Subcutaneous abdominal adipose tissue (tissue), 5 donors: Measurements from ENCODE around the gene TMEM131.
"Not testable (repeated sequence)": the region's sequence is repeated elsewhere in the genome, so short reads cannot be mapped to it uniquely, and the experiment has no call there.

Experiments used
- H3K27ac ChIP-seq: one replicate; pipeline ENCODE4 v1.7.0; 2013; ENCODE audit warnings: low read depth, mild to moderate bottlenecking, inconsistent platforms, low read length, moderate library complexity
- H3K27me3 ChIP-seq, 5 donors: one replicate each; pipeline ENCODE4 v1.7.0; 2013; ENCODE audit warnings: low read length in 5 of 5, inconsistent platforms in 1 of 5; ENCODE audit not compliant: control insufficient read depth in 5 of 5, insufficient read depth in 4 of 5
- H3K36me3 ChIP-seq, 5 donors: one replicate each; pipeline ENCODE4 v1.7.0; 2013; ENCODE audit warnings: low read length in 5 of 5; ENCODE audit not compliant: control insufficient read depth in 5 of 5, insufficient read depth in 5 of 5
- H3K4me1 ChIP-seq, 5 donors: one replicate each; pipeline ENCODE4 v1.7.0; 2013; ENCODE audit warnings: low read length in 5 of 5, mild to moderate bottlenecking in 3 of 5, moderate library complexity in 1 of 5; ENCODE audit not compliant: control insufficient read depth in 5 of 5, insufficient read depth in 5 of 5
- H3K4me3 ChIP-seq, 5 donors: one replicate each; pipeline ENCODE4 v1.7.0; 2013; ENCODE audit warnings: low read length in 5 of 5, low read depth in 1 of 5
- H3K9ac ChIP-seq, 5 donors: one replicate each; pipeline ENCODE4 v1.7.0; 2013; ENCODE audit warnings: low read length in 5 of 5, mild to moderate bottlenecking in 4 of 5, moderate library complexity in 3 of 5
- H3K9me3 ChIP-seq, 5 donors: one replicate each; pipeline ENCODE4 v1.7.0; 2013; ENCODE audit warnings: low read length in 5 of 5; ENCODE audit not compliant: control insufficient read depth in 5 of 5
- donor health status: healthy.
- donor health status: healthy.
- donor health status: healthy.
- donor health status: healthy.
- donor health status: healthy.

Gene TMEM131

GRCh38 chr2:97995734-97996624, at the start of gene TMEM131:
Gene TMEM131 (minus strand): TSS chr2:97995948. CDS start chr2:97995662, 286 bp downstream.
- Histone ChIP-seq H3K4me3 (peak within 1 kb of the TSS; percentile 66 to 93 (median 90)), H3K9me3 (no peaks in the 10 kb centered on the region), H3K27me3 (no peaks in the 10 kb centered on the region), H3K9ac (peak within 1 kb of the TSS; percentile 84 to 97 (median 91)), H3K36me3 (no peaks in the 10 kb centered on the region), H3K27ac (peak within 1 kb of the TSS; percentile 93), H3K4me1 (peaks cover 2 to 36% (median 35%) of the 10 kb centered on the region in 5 donors)

DNA sequence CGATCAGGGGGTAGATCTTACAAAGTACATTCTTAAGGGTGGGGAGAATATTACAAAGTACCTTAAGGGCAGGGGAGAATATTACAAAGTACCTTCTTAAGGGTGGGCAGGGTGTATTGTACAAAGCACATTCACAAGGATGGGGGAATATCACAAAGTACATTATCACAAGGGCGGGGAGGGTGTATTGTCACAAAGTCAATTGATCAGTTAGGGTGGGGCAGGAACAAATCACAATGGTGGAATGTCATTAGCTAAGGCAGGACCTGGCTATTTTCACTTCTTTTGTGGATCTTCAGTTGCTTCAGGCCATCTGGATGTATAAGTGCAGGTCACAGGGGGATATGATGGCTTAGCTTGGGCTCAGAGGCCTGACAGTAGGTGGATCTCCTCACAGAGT, 49.0 kb upstream of the TMEM131 start:
- H3K4me1 ChIP-seq, H3K27me3 ChIP-seq, H3K4me3 ChIP-seq, H3K27ac ChIP-seq, H3K9ac ChIP-seq, H3K36me3 ChIP-seq: not testable (repeated sequence)
- H3K9me3 ChIP-seq, result peaks cover 0 to 16% (median 4%) of the 10 kb centered on the region in 5 donors

DNA sequence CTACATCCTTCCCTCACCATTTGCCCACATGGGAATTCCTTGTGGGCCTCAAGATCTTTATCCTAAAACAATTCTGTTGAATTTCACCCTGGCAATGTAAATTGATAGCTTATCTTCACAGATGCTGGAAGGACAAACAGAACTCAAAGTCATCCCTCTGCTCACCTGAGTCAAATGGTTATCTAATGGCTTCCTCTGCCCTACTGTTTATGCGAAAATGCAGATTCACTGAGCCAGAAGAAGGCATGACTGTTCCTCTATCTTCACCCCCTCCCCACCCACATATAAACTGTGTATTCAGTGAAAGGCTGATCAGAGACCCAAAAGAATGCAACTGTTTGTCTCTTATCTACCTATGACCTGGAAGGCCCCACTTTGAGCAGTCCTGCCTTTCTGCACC, 47.4 kb upstream of the TMEM131 start:
- Histone ChIP-seq H3K4me1 (no peaks in the 10 kb centered on the region), H3K36me3 (no peaks in the 10 kb centered on the region), H3K4me3 (no peak overlapping the region), H3K9me3 (peaks cover 0 to 16% (median 4%) of the 10 kb centered on the region in 5 donors), H3K27me3 (peaks cover 0 to 2% (median 0%) of the 10 kb centered on the region in 5 donors), H3K9ac (no peak overlapping the region), H3K27ac (no peak overlapping the region)

DNA sequence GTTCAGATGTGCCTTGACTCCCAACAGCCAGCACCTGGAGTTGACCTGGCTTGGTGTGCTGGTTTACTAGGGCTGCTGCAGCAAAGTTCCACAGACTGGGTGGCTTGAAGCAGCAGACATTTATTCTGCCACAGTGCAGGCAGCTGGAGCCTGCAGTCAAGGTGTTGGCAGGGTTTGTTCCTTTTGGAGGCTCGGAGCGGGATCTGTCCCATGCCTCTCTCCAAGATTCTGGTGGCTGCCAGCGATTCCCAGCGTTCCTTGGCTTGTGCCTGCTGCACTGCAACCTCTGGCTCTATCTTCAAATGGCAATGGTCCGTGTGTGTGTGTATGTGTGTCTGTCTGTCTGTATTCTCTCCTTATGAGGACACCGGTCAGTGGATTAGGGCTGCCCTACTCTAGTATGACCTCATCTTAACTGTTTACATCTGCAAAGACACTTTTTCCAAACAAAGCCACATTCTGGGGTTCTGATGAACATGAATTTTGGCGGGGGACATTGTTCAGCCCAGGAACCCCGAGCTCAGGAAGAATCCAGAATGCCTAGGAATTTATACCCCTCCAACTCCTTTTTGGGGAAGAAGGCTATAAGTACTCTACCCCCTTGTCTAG, 44.7 kb upstream of the TMEM131 start:
- H3K4me3 ChIP-seq, result no peak overlapping the region
- peaks cover 0 to 16% (median 4%) of the 10 kb centered on the region in 5 donors for H3K9me3 ChIP-seq
- no peaks in the 10 kb centered on the region for H3K36me3 ChIP-seq
- H3K27ac ChIP-seq, result no peak overlapping the region
- H3K4me1 ChIP-seq, result no peaks in the 10 kb centered on the region
- peaks cover 0 to 7% (median 2%) of the 10 kb centered on the region in 5 donors for H3K27me3 ChIP-seq
- no peak overlapping the region for H3K9ac ChIP-seq

DNA sequence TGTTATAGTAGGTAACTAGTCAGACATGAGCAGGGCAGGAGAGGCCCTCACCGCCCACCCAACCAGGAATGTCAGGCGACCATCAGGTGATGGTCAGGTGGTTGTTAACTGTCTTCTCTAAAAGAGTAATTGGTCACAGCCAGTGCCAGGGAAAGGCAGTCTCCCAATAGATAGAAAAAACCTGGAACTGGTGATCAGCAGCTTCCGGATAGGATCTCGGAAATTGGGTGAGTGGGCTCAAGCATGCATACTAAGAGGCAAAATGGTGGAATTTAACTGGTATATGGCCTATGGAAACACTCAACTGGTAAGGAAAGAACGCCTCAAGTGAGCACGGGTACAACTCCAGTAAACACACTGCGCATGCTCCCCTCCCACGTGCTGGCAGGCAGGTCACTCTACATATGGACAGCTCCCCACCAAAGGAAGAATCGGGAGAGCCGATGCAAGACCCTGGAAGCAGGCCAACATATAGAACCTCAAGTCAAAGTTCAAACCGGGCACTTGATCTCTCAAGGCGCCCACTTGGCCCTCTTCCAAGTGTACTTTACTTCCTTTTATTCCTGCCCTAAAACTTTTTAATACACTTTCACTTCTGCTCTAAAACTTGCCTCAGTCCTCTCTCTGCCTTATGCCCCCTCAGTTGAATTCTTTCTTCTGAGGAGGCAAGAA, 43.5 kb upstream of the TMEM131 start:
- Histone ChIP-seq H3K36me3 (no peaks in the 10 kb centered on the region), H3K4me3 (no peak overlapping the region), H3K9me3 (peaks cover 0 to 8% (median 4%) of the 10 kb centered on the region in 5 donors), H3K4me1 (no peaks in the 10 kb centered on the region), H3K9ac (no peak overlapping the region), H3K27me3 (peaks cover 0 to 7% (median 2%) of the 10 kb centered on the region in 5 donors), H3K27ac (no peak overlapping the region)

- H3K36me3 ChIP-seq, result no peaks in the 10 kb centered on the region
- no peak overlapping the region for H3K27ac ChIP-seq
- peaks cover 0 to 7% (median 2%) of the 10 kb centered on the region in 5 donors for H3K27me3 ChIP-seq
- H3K9ac ChIP-seq, result no peak overlapping the region
- no peak overlapping the region for H3K4me3 ChIP-seq
- no peaks in the 10 kb centered on the region for H3K9me3 ChIP-seq
- no peaks in the 10 kb centered on the region for H3K4me1 ChIP-seq
These were observed 42.1 kb upstream of the TMEM131 start for GRCh38 chr2:98037666-98038336.

- Histone ChIP-seq H3K4me1 (no peaks in the 10 kb centered on the region), H3K27me3 (peaks cover 0 to 7% (median 2%) of the 10 kb centered on the region in 5 donors)
These were observed 41.5 kb upstream of the TMEM131 start for GRCh38 chr2:98037206-98037605.

GRCh38 chr2:98036349-98037000, 40.7 kb upstream of the TMEM131 start:
- Histone ChIP-seq H3K36me3 (no peaks in the 10 kb centered on the region), H3K27me3 (peaks cover 0 to 7% (median 2%) of the 10 kb centered on the region in 5 donors), H3K9me3 (no peaks in the 10 kb centered on the region), H3K4me3 (no peak overlapping the region), H3K27ac (no peak overlapping the region), H3K4me1 (no peaks in the 10 kb centered on the region), H3K9ac (no peak overlapping the region)

More at GRCh38 chr2:98037206-98037605, 41.5 kb upstream of the TMEM131 start:
- no peak overlapping the region for H3K4me3 ChIP-seq
- no peaks in the 10 kb centered on the region for H3K36me3 ChIP-seq
- no peak overlapping the region for H3K27ac ChIP-seq
- no peak overlapping the region for H3K9ac ChIP-seq
- no peaks in the 10 kb centered on the region for H3K9me3 ChIP-seq

DNA sequence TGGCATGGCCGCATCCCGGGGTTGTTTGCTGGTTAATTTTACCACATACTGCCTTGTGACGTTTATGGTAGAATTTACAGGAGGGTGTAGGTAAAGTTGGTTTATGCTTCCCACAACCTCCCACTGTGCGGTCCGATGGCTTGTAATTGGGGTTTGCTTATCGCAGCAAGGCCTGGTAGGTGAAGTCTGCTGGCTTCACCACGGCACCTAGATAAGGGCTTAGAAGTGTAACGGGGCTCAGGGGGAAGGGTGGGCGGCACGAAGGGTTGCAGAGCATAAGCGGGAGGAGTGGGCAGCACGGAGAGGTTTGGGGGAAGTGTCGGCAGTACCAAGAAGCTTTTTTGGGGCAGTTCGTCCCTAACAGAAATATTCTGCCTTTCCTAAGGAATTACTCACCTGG, 39.0 kb upstream of the TMEM131 start:
- no peaks in the 10 kb centered on the region for H3K9me3 ChIP-seq
- no peaks in the 10 kb centered on the region for H3K4me1 ChIP-seq
- H3K36me3 ChIP-seq, result no peaks in the 10 kb centered on the region
- no peak overlapping the region for H3K27ac ChIP-seq
- H3K27me3 ChIP-seq, result peaks cover 0 to 10% (median 0%) of the 10 kb centered on the region in 5 donors
- H3K4me3 ChIP-seq, result no peak overlapping the region
- H3K9ac ChIP-seq, result no peak overlapping the region
